Stimulated activated CD4-positive, alpha-beta T cell treated with anti-CD3 and anti-CD28 coated beads, Interleukin-1b, Interleukin-23, amount 100 ng/mL, for 4 hours (primary cell): Measurements from ENCODE around the gene PDGFRA.
"Not testable (repeated sequence)": the region's sequence is repeated elsewhere in the genome, so short reads cannot be mapped to it uniquely, and the experiment has no call there.

Experiments used
- DNase-seq, 2 donors: peaks; one replicate each; pipeline ENCODE4 v3.0.0-alpha.2; 2020; ENCODE audit warnings: low read depth in 2 of 2

Gene PDGFRA

DNA sequence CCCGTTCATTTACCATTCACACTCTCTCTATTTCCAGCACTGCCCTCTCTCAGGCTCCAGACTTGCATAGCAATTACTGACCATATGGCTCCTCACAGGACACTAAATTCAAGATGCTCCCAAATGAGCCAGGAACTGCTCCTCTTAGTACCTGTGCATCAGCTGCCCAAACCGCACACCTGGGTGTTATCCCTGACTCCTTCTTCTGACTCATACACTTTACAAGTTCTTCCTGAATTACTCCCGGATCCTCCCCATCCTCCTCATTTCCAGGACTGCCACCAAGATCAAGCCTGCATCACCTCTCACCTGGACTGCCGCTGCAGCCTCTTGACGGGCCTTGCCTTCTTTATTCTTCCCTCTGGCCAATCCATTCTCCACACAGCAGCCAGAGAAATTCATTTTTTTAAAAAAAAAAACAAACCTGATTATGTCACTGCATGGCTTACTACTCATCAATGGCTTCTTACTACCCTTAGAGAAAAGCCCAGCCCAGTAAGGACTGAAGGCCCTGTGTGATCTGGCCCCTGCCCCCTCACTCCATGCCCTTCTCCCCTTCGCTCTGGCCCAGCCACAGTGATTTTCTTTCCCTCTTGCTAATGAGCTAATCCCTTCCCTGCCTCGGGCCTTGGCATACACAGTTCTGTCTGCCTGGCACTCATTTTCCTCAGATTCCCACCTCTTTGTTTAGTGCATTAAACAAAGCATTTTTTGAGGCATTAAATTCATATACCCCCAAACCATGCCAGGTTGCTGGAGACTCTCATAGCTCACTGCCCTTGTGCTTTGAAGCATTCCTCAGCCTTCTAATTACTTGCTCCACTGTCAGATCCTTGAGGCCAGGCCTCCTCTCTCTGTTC, 92.0 kb downstream of the PDGFRA start:
- no peak for DNase-seq

GRCh38 chr4:54322818-54323417, 93.8 kb downstream of the PDGFRA start:
- DNase-seq, result peak; percentile 6 to 10

DNA sequence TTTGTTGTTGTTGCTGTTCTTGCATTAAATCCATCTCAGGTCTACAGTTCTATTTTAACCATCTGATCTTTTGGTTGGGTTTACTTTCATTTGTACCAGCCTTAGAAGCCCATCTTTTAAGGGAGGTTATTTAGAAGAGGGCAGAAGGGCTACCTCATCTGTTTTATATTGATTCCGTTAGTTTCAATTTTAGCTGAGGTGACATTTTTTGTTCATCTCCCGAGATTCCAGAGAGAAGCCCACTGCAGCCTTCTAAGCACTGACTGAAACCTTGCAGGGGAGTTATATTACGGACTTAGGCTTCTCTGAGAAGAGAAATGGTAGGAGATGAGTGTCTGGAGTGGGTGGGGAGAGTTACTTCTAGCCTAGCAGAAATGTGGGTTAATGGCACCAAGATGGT, 101.8 kb downstream of the PDGFRA start:
- no peak for DNase-seq

DNA sequence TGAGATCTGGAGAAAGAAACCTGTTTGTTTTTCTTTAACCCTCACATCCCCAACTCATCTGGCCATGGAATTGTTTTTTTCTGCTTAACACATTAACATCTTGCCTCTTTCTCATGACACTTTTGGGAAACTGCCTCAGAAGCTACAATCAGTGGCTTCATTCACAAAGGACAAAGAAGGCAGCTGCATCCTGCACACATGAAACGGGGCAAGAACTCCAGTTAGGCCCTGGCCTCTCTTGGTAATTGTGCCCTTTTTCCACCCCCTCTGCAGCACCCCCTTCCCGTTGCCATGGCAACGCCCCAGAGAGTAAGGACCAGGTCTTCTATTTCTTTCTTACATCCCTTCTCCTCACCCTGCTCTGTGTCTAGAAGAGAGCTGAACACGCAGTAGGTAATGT, 103.4 kb downstream of the PDGFRA start:
- no peak for DNase-seq

DNA sequence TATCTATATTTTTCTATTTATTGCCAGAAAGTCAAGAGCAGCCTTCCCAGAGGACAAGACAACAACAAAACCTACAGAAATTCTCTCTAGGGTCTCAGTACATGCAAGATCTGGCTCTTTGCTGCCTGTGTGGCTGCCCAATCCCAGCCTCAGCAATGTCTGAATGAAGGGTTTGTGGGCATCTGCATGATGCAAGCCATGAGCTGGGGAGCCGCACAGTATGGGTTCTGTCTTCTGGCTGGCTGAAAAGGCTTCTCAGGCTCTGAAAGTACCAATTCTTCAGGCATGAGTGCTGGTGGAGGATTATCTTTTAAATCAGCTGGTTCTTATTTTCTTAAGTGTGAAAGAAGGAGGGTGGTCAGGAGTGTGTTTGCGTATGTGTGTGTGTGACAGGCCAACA, 104.6 kb downstream of the PDGFRA start:
- no peak for DNase-seq

DNA sequence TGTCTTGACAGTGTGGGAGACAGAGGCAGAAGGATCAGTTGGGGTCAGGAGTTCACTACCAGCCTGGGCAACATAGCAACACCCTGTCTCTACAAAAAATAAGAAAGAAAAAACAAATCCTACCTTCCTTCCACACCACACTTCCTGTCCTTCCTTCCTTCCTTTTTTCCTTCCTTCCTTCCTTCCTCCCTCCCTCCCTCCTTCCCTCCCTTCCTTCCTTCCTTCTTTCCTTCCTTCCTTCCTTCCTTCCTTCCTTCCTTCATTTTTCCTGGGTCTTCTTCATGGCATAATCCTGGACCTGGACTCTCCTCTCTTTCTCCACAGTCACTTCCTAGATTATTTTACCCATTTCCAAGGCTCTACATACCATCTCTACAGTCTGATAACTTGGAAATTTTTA, 105.7 kb downstream of the PDGFRA start:
- DNase-seq, result not testable (repeated sequence)

DNA sequence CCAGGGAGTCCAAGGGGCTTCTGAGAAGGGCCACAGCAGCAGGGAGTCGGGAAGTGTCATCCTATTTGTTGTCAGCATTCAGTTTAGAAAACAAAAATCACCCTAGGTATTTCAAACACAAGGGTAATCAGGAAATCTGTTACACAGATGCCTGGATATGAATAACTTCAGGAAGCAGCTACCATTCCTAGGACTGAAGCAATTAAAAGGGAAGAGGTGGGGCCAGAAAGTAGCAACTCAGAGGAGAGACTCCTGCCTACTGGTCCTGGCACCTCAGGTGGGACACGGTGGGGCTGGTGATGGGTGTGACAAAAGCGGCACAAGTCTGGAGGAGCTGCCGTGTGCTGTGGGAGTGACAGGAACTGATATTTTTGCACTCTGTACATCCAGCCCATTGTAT, 107.9 kb downstream of the PDGFRA start:
- DNase-seq, result no peak

GRCh38 chr4:54342067-54342466, 113.0 kb downstream of the PDGFRA start:
- DNase-seq, result not testable (repeated sequence)
